Right lung (tissue), 5 donors: Measurements from ENCODE around the gene TMEM14A. TPM values are rescaled to one million over a fixed set of nuclear protein-coding genes. Genes with fewer than 3 reads are reported as not detected.
A peak's percentile ranks its signal among the peaks of the same experiment; 100 is the strongest.
"Not testable (repeated sequence)": the region's sequence is repeated elsewhere in the genome, so short reads cannot be mapped to it uniquely, and the experiment has no call there.

ENCODE experiments used
- DNase-seq, 2 donors: peaks; one replicate each; pipeline ENCODE4 v3.0.0-alpha.2; 2013
- polyA plus RNA-seq, 5 donors: library from polyadenylated mRNA; unstranded; fragments of 120-200 nt; gene quantifications; one replicate each; pipeline versions ENCODE4 v1.2.1 to v1.2.3, GENCODE V29; 2013; ENCODE audit warnings: inconsistent platforms in 1 of 5, low replicate concordance in 1 of 5; ENCODE audit not compliant: insufficient read length in 5 of 5, insufficient read depth in 1 of 5

Gene TMEM14A
- polyA plus RNA-seq, 5 donors, result 39.5 to 57.0 (median 44.3) TPM

GRCh38 chr6:52654007-52654406 lies 16.9 kb upstream of the TMEM14A start:
- DNase-seq, result no peak

GRCh38 chr6:52654592-52654991 lies 16.3 kb upstream of the TMEM14A start:
- no peak for DNase-seq

GRCh38 chr6:52655941-52656340 lies 15.0 kb upstream of the TMEM14A start:
- not testable (repeated sequence) for DNase-seq

GRCh38 chr6:52657870-52658269 lies 13.0 kb upstream of the TMEM14A start:
- no peak for DNase-seq

GRCh38 chr6:52661551-52661950 lies 9.4 kb upstream of the TMEM14A start:
- DNase-seq, result no peak

- no peak for DNase-seq
These were observed 8.9 kb upstream of the TMEM14A start for GRCh38 chr6:52662031-52662430.

- peak; percentile 69 to 78 for DNase-seq
These were observed 7.6 kb upstream of the TMEM14A start for GRCh38 chr6:52663120-52663935.

GRCh38 chr6:52663936-52664185 lies 7.1 kb upstream of the TMEM14A start:
- DNase-seq, result no peak

- DNase-seq, result peak; percentile 89 to 94
These were observed 6.5 kb upstream of the TMEM14A start for GRCh38 chr6:52664186-52664990.

- no peak for DNase-seq
These were observed 5.8 kb upstream of the TMEM14A start for GRCh38 chr6:52664991-52665686.

- DNase-seq, result no peak
These were observed 4.8 kb upstream of the TMEM14A start for GRCh38 chr6:52666071-52666470.

GRCh38 chr6:52666523-52666922 lies 4.4 kb upstream of the TMEM14A start:
- no peak for DNase-seq

- DNase-seq, result no peak
These were observed 3.3 kb upstream of the TMEM14A start for GRCh38 chr6:52667572-52667971.

GRCh38 chr6:52671676-52672075 lies 763 bp downstream of the TMEM14A start:
- DNase-seq, result no peak

- no peak for DNase-seq
These were observed 1.6 kb downstream of the TMEM14A start for GRCh38 chr6:52672412-52673025.

- DNase-seq, result no peak
These were observed 3.8 kb downstream of the TMEM14A start for GRCh38 chr6:52674666-52675065.

- no peak for DNase-seq
These were observed 4.5 kb downstream of the TMEM14A start for GRCh38 chr6:52675372-52675771.

GRCh38 chr6:52676631-52677030 lies 5.7 kb downstream of the TMEM14A start:
- not testable (repeated sequence) for DNase-seq

- no peak for DNase-seq
These were observed 10.5 kb downstream of the TMEM14A start for GRCh38 chr6:52681416-52681815.

- no peak for DNase-seq
These were observed 16.2 kb downstream of the TMEM14A start for GRCh38 chr6:52686878-52687699.

GRCh38 chr6:52689857-52690256 lies 18.9 kb downstream of the TMEM14A start:
- DNase-seq, result no peak
